Glutamatergic neuron (in vitro differentiated cells): ENCODE data around the gene RRP1B. TPM values are rescaled to one million over a fixed set of nuclear protein-coding genes. Genes with fewer than 3 reads are reported as not detected.
"Not testable (repeated sequence)": the region's sequence is repeated elsewhere in the genome, so short reads cannot be mapped to it uniquely, and the experiment has no call there.

Source experiments
- DNase-seq: peaks from one replicate; pipeline ENCODE4 v3.0.0; 2022
- H3K27ac Mint-ChIP-seq: one replicate; pipeline ENCODE4 v1.8.0; 2020; ENCODE audit warnings: mild to moderate bottlenecking, mixed read lengths, inconsistent platforms; ENCODE audit not compliant: unreplicated experiment
- H3K27me3 Mint-ChIP-seq: one replicate; pipeline ENCODE4 v1.8.0; 2020; ENCODE audit warnings: mild to moderate bottlenecking, moderate library complexity, mixed read lengths, inconsistent platforms; ENCODE audit not compliant: unreplicated experiment
- H3K36me3 Mint-ChIP-seq: one replicate; pipeline ENCODE4 v1.8.0; 2020; ENCODE audit warnings: mild to moderate bottlenecking, mixed read lengths, inconsistent platforms; ENCODE audit not compliant: unreplicated experiment
- H3K4me1 Mint-ChIP-seq: one replicate; pipeline ENCODE4 v1.8.0; 2020; ENCODE audit warnings: mild to moderate bottlenecking, low read depth, mixed read lengths, inconsistent platforms; ENCODE audit not compliant: unreplicated experiment
- H3K4me3 Mint-ChIP-seq: one replicate; pipeline ENCODE4 v1.8.0; 2020; ENCODE audit warnings: mild to moderate bottlenecking, mixed read lengths, inconsistent platforms; ENCODE audit not compliant: unreplicated experiment
- H3K9me3 Mint-ChIP-seq: one replicate; pipeline ENCODE4 v1.8.0; 2020; ENCODE audit warnings: mild to moderate bottlenecking, moderate library complexity, mixed read lengths, inconsistent platforms; ENCODE audit not compliant: unreplicated experiment
- CTCF ChIP-seq: fragments of 200-600 bp; sonication (generic); IDR thresholded peaks from one replicate; pipeline ENCODE4 v1.5.0; 2021; ENCODE audit not compliant: partially characterized antibody, unreplicated experiment
- long read RNA-seq: library from polyadenylated mRNA; unstranded; transcript quantifications from one replicate; pipeline ENCODE4 v2.0.0, GENCODE V29; 2020; ENCODE audit not compliant: unreplicated experiment
- total RNA-seq: library from RNA; stranded (reverse); fragmentation: NEBNext Ultra II Directional; extraction: Animal tissue kit (Norgen Biotek cat#: 25700); gene quantifications from one replicate; pipeline ENCODE4 v1.2.1, GENCODE V29; 2021; ENCODE audit not compliant: unreplicated experiment

RRP1B gene
- 41.2 TPM for total RNA-seq
- long read RNA-seq, partial matches to known transcripts = 5 of 12 reads
- long read RNA-seq, other reads (novel, unspliced or antisense) = 7 of 12 reads

GRCh38 chr21:43659136-43660000, at the start of gene RRP1B, which contains the start of gene HSF2BP:
Gene RRP1B, plus strand, starts transcription at chr21:43659560. Its CDS starts 105 bp downstream, at chr21:43659665.
Gene HSF2BP, minus strand, starts transcription at chr21:43659488. Its CDS starts 1,392 bp downstream, at chr21:43658096.
- peaks cover 13% of the 10 kb centered on the region for H3K27me3 Mint-ChIP-seq
- H3K4me3 Mint-ChIP-seq = peak within 1 kb of the TSS; percentile 96
- H3K4me1 Mint-ChIP-seq = peaks cover 10% of the 10 kb centered on the region
- peaks cover 4% of the 10 kb centered on the region for H3K9me3 Mint-ChIP-seq
- H3K36me3 Mint-ChIP-seq = no peaks in the 10 kb centered on the region
- peak; percentile 90 for DNase-seq
- no peak for TF ChIP-seq CTCF
- H3K27ac Mint-ChIP-seq = peak within 1 kb of the TSS; percentile 92

- no peaks in the 10 kb centered on the region for H3K36me3 Mint-ChIP-seq
- H3K27me3 Mint-ChIP-seq = peaks cover 4% of the 10 kb centered on the region
- no peak overlapping the region for H3K27ac Mint-ChIP-seq
- peaks cover 3% of the 10 kb centered on the region for H3K4me1 Mint-ChIP-seq
- TF ChIP-seq CTCF = peak; percentile 61
- peak; percentile 80 for DNase-seq
- no peak overlapping the region for H3K4me3 Mint-ChIP-seq
- no peaks in the 10 kb centered on the region for H3K9me3 Mint-ChIP-seq
Measured at GRCh38 chr21:43611598-43612369, 47.6 kb upstream of the RRP1B start.

- peaks cover 2% of the 10 kb centered on the region for H3K27me3 Mint-ChIP-seq
- H3K9me3 Mint-ChIP-seq = peaks cover 2% of the 10 kb centered on the region
- TF ChIP-seq CTCF = no peak
- H3K36me3 Mint-ChIP-seq = no peaks in the 10 kb centered on the region
- no peak overlapping the region for H3K4me3 Mint-ChIP-seq
- no peak overlapping the region for H3K27ac Mint-ChIP-seq
- no peak for DNase-seq
- H3K4me1 Mint-ChIP-seq = peaks cover 3% of the 10 kb centered on the region
Measured at GRCh38 chr21:43613755-43614638, 45.4 kb upstream of the RRP1B start.

- H3K36me3 Mint-ChIP-seq = peaks cover under 1% of the 10 kb centered on the region
- H3K4me1 Mint-ChIP-seq = peaks cover 1% of the 10 kb centered on the region
- no peak for DNase-seq
- no peak for TF ChIP-seq CTCF
- peaks cover 2% of the 10 kb centered on the region for H3K27me3 Mint-ChIP-seq
- H3K4me3 Mint-ChIP-seq = no peak overlapping the region
- H3K27ac Mint-ChIP-seq = no peak overlapping the region
- H3K9me3 Mint-ChIP-seq = peaks cover 2% of the 10 kb centered on the region
Measured at GRCh38 chr21:43614839-43615238, 44.5 kb upstream of the RRP1B start.

GRCh38 chr21:43616861-43617260, 42.5 kb upstream of the RRP1B start:
- DNase-seq, H3K27ac Mint-ChIP-seq, H3K9me3 Mint-ChIP-seq, H3K4me1 Mint-ChIP-seq, H3K27me3 Mint-ChIP-seq, H3K36me3 Mint-ChIP-seq, H3K4me3 Mint-ChIP-seq: not testable (repeated sequence)
